Lower leg skin (tissue), 3 donors: ENCODE data around the gene BOD1.

Experiments used
- CTCF ChIP-seq, 3 donors: fragments of 450-650 bp; IDR thresholded peaks; one replicate each; pipeline ENCODE4 v1.5.1; 2016; ENCODE audit warnings: antibody characterized with exemption in 3 of 3, mild to moderate bottlenecking in 3 of 3, moderate library complexity in 2 of 3
- POLR2A ChIP-seq, 2 donors: fragments of 450-650 bp; IDR thresholded peaks; one replicate each; pipeline ENCODE4 v1.6.1; 2016 to 2017; ENCODE audit warnings: antibody characterized with exemption in 2 of 2, mild to moderate bottlenecking in 1 of 2, moderate library complexity in 1 of 2

DNA sequence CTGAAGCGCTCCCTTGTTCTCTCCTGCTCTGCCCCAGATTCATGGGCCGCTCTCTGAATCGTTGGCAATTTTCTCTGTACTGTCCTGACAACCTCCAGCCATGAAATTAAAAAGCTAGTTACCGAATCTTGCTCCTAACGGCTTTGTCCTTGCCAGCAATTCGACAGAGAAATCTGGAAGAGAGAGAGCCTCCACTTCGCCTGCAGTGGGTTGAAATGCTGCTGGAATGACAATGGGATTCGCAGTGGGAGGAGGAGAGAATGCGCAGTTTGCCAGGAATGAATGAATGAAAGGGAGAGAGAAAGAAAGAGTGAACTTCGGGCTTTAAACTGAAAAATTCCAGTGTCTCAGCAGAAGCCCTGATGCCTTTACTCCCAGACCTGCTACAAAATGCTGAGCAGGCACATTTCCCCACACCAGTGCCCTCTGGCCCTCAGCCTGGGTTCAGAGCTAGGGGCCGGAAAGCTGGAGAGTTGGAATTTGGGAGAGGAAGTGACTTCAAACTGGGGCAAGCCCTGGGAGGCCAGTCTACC, 11.5 kb upstream of the BOD1 start:
- TF ChIP-seq CTCF (IDR thresholded peaks at IDR 0.05) = no peak
- TF ChIP-seq POLR2A (IDR thresholded peaks at IDR 0.05) = no peak
